Germinal center (tissue), 1 donor: Measurements from ENCODE around the gene NOL4L.

Experiments
- DNase-seq: peaks from one replicate; pipeline ENCODE4 v3.0.0; 2012; ENCODE audit warnings: mixed read lengths, low spot score

The NOL4L gene

DNA sequence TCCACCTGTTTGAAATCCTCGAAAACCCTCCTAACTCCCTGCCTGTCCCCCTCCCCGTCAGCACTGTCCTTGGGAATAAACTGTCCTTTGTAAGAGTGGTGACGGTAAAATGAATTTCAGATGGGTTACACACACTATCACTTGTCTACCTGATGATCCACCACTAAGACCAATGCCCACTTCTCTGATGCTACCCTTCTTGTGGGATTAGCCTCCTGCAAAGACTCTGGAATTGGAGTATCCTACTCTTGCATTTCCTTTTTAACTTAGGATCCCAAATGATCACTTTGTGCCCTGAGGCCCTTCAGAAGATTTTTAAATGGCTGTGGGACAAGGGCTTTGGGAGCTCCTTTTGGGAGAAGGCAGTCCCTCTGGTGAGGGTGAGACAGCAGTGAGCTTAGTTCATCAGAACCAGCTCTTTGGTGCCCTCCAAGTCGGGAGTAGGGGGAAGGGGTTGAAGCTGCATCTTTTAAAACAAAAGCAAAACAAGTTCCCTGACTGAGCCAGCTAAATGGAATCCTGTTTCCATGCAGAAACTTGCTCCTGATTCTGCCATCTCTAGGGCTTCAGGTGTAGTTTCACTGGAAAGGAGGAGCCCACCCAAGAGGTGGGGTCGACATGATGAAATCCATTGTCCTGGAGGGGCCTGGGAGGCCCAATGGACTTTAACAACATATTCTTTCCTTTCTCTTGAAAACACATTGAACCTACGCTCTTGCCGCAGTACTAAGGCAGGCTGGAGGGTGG, 140.5 kb downstream of the NOL4L start:
- DNase-seq, result no peak

DNA sequence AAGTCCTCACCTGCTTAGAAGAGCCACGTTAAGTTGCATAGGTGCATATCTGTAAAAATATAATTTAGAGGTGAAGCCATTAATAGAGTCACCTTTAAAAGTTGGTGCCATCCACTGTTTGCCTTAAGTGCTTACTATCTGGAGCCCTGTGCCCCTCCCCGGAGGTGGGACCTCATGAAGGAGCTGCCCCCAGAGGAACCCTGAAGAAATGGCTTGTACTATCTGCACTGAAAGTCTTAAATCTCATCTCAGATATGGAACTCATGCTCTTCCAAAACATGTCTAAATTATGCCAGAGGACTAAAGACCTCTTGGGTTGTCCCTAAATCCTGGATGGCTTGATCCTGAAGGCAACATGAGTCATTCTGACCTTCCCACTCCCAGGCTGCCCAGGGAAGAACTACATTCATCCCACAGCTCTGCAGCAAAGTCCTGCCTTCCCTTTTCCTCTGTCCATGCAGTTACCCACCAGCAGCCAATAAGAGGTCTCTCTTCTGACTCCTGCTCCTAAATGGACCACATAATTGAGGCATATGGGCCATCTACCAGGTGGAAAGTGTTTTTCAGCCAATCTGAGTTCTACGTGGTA, 141.7 kb downstream of the NOL4L start:
- DNase-seq, result no peak

DNA sequence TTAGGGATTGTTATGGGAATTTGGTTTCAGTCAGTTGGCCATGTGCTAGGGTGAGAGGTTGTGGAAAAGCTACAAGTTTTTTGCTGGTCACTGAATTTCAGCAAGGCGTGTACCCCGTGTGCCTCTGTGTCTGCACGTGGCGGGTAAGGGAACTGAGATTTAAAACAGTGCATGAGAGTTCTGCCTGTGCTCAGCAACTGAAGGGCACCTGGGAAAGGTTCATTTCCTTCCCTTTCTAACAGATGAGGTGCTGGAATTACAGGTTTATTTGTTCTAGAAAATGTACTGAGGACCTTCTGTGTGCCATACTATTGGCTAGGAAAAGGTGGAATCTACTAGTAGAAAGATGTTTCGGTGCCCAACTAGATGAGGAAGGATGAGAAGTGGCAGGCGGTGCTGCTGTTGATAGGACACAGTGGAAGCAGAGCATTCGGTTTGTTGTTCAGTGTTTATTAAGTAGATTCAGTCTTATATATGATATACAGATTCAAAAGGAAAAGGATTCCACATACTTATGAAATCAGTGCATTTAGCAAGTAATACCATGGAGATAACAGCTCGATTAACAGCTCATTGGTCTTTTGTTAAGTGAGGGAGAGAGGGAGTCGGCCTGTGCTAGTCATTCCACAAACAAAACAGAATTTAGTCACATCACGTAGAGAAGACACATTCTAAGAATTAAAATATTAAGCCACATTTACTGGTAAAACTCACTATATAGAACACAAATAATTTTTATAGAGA, 142.3 kb downstream of the NOL4L start:
- DNase-seq, result no peak

DNA sequence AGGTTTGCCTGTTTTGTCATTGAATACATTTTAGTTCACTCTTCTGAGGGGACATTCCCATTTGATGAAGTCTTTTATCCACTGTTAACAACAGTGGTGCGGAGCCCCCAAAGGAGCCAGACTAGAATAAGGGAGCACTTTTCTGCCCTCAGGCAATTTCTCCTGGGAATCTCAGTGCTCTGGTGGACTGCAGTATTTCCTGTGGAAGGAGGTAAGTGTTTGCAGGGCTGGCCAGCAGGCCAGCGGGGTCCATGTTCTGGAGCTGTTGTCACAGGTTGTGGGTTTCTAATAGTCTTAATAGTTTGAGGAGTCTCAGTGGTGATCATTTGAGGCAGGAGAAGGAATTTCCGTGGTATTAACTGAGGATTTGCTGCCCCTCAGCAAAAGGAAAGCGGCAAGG, 143.5 kb downstream of the NOL4L start:
- no peak for DNase-seq

DNA sequence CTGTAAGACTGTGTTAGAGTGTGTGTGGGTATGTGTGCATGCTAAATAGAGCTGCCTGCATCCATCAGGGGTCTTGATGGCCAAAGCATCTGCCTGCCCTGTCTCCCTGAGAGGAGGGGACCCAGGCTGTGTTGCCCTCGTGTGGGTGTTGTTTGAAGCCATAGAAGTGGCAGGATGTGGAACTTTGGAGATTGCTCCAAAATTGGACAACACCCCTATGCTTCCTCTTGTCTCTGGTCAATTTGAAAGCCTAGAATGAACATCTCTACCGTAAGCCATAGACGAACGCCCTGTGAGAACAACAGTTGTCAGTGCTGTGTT, 144.4 kb downstream of the NOL4L start:
- no peak for DNase-seq

DNA sequence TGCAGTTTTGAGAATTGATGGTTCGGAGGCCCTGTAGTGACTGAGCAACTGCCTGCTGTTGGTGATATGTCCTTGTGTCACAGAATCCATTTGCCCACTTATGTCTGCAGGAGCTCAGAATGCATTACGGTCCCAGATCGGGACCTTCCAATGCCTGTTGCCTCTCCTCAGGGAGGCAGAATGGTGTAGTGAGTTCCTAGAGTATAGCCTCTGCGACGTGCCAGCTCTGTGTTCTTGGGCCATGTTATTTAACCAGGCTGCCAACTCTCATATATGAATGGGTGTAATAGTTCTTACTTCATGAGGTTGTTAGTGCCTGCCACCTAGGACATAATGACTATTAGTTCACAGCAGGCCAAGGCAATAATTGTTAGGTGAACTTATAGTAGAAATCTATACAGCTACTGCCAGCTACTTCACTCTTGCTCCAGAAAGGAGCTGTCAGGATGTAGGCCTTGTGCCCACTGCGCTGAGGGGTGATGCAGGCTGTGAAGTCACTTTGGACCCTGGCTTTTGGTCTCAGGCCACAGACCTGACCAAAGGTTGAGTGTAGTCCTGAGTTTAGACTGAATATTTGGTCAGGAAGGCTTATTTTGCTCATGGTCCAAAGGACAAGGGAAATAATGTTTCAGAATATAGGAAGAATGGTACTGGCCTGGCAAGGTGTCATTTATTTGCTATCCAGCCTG, 144.9 kb downstream of the NOL4L start:
- DNase-seq, result no peak

DNA sequence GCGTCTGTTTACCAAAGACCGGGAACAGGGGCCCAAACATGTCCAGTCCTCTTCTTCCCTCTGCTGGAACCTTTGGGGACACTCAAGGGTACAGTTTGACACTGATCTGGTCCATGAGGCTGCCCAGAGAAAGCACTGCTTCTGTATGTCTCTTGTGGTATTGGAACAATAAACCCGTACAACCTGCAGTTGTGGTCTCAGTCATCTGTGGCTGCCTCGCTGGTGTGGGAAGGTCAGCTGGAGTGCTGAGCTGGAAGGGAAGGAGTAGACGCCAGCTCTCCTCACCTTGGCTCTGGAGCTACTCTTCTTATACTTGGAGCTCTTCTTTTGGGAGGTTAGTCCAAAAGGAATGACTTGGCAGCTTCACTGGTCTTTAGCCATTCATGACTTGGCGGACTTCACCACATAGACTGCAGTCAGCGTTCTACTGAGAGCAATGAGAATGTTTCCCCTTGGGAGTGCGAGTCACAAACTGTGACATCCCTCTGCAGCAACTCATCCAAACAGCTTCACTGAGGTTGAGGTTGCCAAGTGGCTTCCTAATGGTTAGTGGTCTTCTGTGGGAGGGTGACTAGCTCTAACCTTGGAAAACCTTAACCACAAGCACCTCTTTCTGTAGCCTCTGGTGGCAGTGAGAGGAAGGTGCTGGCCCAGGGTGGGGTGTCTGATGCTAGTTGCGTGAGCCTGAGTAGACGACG, 145.9 kb downstream of the NOL4L start:
- DNase-seq, result no peak

DNA sequence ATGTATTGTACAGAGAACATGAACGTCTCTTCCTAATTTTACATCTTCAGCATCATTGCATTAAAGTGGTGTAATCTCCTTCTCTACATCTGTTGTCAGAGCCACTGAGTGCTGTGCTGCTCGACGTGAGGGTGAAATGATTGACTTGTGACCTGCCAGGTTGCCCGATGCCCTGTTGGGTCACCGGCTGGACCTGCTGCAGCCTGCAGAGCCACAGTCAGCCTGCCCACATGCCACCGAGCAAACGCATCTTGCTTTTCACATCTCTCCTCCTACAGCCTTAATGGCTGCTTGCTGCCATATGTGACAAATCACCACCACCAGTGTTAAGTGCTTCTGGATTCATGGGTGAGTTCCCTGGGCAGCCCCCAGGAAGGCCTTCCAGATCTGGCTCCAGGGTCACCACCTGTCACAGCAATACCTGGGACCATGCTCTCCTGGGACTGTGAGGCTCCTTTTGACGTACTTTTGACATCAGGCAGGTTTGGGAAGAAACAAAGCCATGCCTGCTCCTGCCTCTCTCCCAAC, 146.7 kb downstream of the NOL4L start:
- no peak for DNase-seq

DNA sequence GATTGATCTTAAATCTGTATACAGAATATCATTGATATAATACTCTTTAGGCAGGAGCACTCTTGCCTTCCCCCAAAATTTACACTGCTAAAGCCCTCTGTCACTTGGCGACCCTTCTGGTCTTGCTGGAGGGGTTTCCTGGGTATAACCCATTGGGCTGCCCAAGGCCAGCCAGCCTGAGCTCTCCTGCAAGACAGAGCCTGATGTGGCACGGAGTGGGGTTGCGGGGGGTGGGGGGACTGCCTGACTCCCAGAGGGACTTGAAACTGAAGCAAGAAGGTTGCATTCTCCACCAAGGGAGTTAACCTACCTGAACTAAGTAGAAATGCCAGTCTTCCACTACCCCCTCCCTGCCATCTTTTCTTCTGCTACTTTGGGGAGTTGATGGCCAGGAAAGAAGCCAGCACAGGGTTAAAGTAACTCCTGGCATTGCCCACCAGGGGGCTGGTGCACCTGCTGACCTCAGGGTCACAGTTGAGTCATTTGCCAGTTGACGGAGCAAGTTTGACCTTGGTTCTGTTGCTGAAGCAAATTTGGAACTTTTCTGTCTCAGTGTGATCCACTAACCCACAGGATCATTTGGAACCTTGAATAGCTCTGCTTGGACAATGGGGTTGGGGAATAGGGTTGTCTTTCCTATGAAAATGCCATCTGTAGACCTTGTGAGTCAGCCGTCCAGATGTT, 147.6 kb downstream of the NOL4L start:
- DNase-seq, result no peak

DNA sequence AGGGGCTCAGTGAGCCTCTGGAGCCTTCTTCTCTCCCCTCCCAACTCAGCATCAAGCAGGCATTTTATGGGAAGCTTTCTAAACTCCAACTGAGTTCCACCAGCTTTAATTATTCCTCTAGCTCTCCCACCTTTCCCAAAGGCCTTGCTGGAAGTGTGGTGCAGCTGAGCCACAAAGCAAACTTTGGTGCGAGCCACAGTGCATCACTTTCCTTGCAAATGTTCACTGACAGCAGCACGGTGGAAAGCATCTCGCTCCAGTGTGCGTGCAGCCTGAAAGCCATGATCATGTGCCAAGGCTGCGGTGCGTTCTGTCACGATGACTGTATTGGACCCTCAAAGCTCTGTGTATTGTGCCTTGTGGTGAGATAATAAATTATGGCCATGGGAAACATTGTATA, 148.2 kb downstream of the NOL4L start:
- no peak for DNase-seq

DNA sequence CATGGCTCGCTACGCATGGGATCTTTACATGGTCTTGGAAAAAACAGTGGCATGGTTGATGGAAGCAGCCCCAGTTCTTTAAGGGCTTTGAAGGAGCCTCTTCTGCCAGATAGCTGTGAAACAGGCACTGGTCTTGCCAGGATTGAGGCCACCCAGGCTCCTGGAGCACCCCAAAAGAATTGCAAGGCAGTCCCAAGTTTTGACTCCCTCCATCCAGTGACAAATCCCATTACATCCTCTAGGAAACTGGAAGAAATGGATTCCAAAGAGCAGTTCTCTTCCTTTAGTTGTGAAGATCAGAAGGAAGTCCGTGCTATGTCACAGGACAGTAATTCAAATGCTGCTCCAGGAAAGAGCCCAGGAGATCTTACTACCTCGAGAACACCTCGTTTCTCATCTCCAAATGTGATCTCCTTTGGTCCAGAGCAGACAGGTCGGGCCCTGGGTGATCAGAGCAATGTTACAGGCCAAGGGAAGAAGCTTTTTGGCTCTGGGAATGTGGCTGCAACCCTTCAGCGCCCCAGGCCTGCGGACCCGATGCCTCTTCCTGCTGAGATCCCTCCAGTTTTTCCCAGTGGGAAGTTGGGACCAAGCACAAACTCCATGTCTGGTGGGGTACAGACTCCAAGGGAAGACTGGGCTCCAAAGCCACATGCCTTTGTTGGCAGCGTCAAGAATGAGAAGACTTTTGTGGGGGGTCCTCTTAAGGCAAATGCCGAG, 148.8 kb downstream of the NOL4L start:
- DNase-seq, result no peak

DNA sequence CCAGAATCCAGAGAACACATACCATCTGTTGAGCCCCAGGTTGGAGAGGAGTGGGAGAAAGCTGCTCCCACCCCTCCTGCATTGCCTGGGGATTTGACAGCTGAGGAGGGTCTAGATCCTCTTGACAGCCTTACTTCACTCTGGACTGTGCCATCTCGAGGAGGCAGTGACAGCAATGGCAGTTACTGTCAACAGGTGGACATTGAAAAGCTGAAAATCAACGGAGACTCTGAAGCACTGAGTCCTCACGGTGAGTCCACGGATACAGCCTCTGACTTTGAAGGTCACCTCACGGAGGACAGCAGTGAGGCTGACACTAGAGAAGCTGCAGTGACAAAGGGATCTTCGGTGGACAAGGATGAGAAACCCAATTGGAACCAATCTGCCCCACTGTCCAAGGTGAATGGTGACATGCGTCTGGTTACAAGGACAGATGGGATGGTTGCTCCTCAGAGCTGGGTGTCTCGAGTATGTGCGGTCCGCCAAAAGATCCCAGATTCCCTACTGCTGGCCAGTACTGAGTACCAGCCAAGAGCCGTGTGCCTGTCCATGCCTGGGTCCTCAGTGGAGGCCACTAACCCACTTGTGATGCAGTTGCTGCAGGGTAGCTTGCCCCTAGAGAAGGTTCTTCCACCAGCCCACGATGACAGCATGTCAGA, 149.6 kb downstream of the NOL4L start:
- DNase-seq, result no peak

DNA sequence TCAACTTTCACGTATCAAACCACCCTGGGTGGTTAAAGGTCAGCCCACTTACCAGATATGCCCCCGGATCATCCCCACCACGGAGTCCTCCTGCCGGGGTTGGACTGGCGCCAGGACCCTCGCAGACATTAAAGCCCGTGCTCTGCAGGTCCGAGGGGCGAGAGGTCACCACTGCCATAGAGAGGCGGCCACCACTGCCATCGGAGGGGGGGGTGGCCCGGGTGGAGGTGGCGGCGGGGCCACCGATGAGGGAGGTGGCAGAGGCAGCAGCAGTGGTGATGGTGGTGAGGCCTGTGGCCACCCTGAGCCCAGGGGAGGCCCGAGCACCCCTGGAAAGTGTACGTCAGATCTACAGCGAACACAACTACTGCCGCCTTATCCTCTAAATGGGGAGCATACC, 150.7 kb downstream of the NOL4L start:
- no peak for DNase-seq

DNA sequence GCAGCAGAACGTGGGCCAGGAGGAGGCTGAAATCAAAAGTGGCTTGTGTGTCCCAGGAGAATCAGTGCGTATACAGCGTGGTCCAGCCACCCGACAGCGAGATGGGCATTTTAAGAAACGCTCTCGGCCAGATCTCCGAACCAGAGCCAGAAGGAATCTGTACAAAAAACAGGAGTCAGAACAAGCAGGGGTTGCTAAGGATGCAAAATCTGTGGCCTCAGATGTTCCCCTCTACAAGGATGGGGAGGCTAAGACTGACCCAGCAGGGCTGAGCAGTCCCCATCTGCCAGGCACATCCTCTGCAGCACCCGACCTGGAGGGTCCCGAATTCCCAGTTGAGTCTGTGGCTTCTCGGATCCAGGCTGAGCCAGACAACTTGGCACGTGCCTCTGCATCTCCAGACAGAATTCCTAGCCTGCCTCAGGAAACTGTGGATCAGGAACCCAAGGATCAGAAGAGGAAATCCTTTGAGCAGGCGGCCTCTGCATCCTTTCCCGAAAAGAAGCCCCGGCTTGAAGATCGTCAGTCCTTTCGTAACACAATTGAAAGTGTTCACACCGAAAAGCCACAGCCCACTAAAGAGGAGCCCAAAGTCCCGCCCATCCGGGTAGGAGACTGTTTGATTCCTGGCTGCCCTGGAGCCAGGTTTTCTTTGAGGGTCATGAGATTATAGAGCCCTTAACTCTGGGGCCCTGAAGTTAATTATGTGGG, 151.7 kb downstream of the NOL4L start:
- no peak for DNase-seq

DNA sequence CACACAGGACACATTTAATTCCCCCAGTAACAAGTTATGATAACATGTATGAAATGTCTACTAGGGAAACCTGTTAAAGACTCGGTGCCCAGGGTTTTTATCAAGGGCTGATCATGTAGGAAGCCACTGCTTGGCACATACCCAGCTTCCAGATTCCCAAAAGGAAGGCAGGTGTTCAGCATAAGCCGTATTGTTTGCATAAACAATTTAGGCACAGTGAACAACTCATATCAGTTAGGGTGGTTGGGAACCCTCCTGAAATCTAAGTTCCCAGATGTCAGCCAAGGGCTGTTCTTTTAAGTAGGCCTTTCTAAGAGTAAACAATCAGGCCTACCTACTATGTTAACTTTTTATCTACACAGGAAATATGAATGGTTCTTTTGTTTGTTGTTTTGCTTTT, 152.9 kb downstream of the NOL4L start:
- DNase-seq, result no peak

DNA sequence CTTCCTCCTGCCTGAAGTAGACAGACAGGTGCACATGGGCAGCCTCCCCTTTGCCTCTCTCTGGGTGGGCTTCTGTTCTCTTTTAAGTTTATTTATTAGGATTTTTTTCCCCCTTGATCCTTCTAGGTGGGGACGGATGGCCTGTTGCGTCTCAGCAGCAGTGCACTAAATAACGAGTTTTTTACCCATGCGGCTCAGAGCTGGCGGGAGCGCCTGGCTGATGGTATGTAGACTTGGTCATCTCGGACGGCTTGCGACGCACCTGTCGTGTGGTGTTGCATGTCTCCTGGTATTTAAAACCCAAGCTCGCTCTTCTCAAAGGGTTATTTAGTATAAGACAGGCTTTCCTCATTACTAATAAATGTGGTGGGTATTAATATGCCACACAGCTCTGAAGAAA, 153.7 kb downstream of the NOL4L start:
- no peak for DNase-seq

DNA sequence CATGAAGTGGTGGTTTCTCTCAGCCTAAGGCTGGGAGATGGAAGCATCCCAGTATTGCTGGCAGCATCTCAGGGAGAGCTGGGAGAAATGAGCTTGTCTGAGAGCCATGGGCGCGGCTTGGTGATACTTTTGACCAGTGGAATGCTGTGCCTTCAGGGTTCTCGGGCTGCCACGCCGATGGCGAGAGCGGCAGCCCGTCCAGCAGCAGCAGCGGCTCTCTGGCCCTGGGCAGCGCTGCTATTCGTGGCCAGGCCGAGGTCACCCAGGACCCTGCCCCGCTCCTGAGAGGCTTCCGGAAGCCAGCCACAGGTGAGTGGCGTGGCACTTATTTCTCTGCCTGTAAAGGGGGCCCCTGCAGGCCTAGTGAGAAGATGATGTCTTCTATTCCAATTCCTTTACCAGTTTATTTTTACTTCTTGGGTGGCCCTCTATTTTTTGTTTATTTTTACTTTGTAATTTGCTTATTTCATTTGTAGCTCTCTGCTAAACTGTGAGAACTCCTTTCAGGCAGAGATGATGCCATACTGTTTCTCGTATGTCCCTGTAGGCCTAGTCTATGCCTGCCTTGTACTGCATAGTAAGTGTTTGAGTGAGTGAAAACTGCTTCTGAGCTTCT, 155.3 kb downstream of the NOL4L start:
- DNase-seq, result no peak

DNA sequence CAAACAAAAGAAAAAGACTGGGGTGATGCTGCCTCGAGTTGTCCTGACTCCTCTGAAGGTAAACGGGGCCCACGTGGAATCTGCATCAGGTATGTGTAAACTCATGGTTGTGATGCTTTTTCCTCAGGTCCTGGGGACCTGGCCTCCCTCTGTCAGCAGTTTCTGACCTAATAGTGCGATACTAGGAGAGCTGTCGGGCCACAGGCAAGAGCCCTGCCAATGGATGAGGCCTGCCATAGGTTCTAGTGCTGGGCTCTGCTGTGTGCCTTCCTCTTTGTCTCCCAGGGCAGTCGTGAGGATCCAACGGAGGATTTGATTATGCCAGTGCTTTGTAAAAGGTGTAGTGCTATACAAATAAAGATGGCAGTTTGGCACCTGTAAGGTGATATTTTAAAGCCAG, 155.8 kb downstream of the NOL4L start:
- DNase-seq, result no peak

DNA sequence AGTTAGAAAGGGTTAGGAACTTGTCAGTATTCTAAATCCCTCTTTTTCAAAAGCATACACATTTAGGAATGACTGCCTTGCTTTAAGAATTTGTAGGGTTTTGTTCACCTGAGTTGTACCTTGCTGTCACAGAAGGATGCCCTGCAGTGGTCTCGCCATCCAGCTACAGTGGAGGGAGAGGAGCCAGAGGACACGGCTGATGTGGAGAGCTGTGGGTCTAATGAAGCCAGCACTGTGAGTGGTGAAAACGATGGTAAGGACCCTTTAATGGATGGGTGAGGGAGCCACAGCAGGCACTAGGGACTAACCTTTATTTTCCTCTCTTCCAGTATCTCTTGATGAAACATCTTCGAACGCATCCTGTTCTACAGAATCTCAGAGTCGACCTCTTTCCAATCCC, 157.1 kb downstream of the NOL4L start:
- DNase-seq, result no peak
